GM19035 (cell line): Measurements from ENCODE around the gene ZMYM4.

Experiments
- ATAC-seq: cut with Tn5 transposase; IDR thresholded peaks from one replicate; pipeline ENCODE4 v1.9.1; 2021; ENCODE audit not compliant: unreplicated experiment

ZMYM4 gene

DNA sequence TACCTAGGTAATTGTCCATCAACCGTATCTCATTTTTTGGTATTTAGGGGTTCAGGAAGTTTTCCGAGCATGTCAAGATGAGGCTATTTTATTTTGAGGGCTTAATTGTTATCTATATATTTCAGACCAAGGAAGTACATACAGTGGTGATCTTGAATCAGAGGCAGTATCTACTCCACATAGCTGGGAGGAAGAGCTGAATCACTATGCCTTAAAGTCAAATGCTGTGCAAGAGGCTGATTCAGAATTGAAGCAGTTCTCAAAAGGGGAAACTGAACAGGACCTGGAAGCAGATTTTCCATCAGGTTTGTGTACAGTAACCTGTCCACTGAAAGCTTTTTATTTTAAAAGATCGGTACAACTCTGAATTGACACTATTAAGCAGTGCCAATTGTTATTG lies 130.2 kb downstream of the ZMYM4 start:
- ATAC-seq, result no peak

DNA sequence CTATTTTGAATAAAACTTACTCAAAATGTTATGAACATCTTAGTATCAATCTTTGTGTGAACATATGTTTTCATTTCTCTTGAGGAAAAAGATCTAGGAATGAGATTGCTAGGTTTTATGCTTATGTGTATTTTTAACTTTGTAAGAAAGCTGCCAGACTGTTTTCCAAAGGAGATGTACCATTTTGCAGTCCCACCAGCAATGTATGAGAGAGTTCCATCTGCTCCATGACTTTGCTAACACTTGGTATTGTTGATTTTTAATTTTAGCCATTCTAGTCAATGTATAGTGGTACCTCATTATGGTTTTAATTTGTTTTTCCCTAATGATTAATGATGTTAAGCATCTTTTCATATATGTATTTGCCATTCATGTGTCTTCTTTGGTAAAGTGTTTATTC lies 132.5 kb downstream of the ZMYM4 start:
- no peak for ATAC-seq

DNA sequence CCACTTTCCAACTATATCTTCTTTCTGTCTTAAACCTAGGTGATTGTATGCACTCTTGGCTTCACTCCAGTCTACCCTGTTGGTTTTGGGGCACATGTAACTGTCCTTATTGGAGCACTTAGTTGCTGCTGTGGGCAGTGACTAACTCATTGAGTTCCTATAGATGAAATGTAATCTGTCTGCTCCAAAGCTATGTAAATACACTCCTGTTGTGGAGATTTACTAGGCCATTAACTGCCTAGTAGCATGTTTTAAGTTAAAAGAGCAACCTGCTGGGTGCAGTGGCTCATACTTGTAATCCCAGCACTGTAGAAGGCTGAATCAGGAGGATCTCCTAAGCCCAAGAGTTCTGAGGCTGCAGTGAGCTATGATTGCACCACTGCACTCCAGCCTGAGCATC lies 137.6 kb downstream of the ZMYM4 start:
- ATAC-seq, result no peak

DNA sequence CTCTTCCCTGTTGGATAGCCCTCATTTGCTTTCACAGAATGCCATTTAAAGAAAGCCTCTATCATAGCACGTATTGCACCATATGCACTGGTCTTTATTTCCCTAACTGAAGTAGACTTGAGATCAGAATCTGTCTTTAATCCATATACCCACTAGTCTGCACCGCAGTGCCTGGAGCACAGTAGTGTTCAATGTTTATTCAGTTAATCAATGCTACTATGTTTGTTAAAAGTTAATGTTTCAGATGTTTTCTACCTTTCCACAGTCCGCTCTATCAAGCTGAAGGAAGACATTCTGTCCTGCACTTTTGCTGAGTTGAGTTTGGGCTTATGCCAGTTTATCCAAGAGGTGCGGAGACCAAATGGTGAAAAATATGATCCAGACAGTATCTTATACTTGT lies 139.2 kb downstream of the ZMYM4 start:
- no peak for ATAC-seq

DNA sequence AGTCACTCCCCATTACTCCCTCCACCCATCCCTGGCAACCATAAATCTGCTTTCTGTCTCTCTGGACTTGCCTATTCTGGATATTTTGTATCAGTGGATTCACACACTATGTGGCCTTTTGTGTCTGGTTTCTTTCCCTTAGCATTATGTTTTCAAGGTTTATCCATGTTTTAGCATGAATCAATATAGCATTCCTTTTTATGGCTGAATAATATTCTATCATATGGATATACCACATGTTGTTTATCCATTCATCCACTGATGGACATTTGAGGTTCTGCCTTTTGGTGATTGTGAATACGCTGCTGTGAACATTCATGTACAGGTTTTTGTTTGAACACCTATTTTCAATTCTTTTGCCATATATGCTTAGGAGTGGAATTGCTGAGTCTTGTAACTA lies 140.4 kb downstream of the ZMYM4 start:
- no peak for ATAC-seq

DNA sequence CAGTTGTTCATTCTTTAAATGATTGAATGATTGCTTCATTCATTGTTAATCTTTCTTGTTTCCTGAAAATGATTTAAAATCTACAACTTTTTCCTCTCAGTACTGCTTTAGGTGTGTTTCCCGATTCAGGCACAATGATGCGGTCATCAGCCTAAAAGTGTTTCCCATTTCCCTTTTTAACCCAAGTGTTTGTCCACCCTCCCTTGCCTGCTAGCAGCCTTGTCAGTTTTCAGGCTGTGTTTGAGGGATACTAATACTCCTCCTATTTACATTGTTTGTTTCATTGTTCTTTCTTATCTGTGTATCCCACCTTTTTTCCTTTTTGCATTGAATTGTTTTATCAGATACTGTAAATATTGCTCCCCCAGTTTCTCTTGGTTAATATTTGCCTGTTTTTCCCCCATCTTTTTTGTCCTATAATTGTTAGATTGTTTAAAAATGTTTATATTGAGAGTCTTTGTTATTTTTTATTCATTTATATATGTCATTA lies 157.6 kb downstream of the ZMYM4 start:
- ATAC-seq, result no peak

DNA sequence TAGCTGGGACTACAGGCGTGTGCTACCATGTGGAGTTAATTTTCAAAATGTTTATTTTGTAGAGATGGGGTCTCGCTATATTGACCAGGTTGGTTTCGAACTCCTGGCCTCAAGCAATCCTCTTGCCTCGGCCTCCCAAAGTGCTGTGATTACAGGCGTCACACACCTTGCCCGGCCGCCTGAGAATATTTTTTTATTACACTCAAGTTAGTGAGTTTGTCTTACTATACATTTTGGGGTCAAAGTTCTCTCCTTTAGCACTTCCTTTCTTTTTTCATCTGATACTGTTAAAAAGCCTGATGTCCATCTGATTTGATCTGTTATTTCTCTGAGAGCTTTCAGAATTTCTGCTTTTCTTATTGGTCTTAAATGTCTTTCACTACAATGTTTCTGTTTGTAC lies 159.9 kb downstream of the ZMYM4 start:
- no peak for ATAC-seq

DNA sequence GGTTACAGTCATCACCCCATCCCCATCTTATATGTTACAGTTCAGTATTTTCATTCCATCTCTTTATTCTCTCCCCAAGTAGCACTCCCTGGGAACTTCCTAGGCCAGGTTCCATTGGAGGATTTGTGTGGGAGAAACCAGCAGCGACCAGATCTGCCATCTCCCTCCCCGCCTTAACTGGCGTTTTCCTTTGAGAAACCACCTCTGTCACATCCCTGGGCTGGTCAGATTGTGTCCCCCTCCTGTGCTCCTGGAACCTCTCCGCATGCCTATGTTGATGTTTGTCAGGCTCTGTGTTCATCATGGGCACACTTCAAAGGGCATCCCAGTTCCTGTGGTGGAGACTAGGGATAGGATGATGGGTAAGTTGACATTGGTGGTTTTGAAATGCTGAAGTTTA lies 162.3 kb downstream of the ZMYM4 start:
- no peak for ATAC-seq

DNA sequence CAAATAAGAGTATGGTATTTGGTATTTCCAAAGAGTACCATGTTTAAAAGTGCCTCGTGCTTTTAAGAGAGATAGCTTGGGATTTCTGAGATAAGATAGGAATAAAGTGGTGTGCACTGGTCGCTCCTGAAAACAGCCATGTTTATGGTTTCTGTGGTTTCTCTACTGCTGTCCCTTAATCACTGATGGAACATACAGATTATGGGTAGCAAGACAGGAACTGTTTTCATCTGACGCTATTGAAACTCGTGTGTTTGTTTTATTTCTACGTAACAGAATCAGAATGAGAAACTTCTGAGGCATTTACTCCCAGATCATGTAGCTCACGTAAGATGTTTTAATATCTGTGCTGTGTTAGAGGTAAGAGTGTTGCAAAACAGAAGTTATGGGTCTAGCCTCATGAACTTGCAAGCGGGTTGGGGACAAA lies 162.7 kb downstream of the ZMYM4 start:
- ATAC-seq, result no peak

DNA sequence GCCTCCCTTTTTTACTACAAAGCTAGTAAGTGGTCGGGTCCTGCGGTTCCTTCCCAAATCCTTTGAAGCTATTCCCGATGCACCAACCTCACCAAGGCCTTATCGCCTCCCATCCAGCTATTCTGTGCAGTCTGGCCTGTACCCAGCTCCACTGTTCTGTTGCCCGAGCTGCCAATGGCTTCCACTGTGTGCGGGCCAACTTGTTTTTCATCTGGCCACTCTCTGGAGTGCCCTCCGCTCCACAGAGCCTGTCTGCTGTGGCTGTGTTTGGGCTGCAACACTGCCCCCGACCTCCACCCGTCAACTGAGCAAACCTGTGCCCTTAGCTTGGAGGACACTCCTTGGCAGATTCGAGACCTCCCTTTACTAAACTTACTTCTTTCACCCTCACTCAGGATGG lies 163.7 kb downstream of the ZMYM4 start:
- no peak for ATAC-seq

DNA sequence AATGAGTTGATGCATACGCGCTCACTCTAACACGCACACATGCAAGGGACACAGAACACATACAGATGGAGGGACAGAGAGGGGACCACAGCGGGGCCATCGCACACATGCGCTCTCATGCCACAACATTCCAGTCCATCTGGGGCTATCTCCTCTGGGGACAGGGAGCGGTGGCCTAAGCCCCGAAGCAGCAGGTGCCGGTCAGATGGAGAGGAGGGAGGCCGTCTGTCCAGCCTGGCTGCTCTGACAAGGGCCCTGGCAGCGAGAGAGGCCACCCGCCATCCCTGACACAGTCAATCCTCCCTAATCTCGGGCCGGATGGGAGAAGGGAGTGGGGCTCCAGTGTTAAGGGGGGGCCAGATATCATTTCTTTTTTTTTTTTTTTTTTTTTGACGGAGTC lies 165.2 kb downstream of the ZMYM4 start:
- no peak for ATAC-seq

DNA sequence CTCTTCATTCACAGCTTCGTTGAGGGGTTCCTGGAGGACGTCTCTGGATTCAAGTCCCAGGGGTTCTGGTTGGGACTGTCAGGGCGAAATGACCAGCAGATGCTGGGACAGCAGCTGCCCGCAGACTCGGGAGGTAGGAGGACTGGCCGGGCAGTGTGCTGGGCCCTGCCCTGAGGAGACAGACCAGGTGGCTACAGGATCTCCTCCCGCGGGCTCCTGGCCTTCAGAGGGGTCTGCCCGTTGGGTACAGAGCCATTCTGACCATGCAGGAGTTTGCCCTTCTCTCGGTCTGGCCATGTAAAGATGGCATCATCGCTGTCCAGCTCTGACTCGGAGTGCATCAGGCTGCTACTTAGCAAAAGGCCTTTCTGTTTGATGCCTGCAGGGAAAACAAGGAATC lies 166.2 kb downstream of the ZMYM4 start:
- no peak for ATAC-seq

DNA sequence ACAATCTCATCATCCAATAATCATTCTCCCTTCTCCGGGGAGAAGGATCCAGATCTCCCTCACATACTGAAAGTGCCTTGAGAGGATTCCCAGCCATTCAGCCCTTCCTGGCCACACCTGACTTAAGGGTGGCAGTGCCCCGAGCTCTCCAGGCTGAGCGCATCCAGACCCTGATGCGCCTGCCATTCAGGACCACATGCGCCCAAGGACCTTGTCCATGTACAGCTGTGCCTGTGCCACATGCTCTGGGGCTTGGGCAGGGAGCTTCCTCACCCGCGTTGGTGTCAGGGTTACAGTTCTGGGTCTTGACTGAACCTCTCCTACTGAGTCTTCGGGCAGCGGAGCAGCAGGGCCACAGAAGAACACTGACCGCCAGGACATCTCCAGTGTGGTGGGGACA lies 167.6 kb downstream of the ZMYM4 start:
- ATAC-seq, result no peak

DNA sequence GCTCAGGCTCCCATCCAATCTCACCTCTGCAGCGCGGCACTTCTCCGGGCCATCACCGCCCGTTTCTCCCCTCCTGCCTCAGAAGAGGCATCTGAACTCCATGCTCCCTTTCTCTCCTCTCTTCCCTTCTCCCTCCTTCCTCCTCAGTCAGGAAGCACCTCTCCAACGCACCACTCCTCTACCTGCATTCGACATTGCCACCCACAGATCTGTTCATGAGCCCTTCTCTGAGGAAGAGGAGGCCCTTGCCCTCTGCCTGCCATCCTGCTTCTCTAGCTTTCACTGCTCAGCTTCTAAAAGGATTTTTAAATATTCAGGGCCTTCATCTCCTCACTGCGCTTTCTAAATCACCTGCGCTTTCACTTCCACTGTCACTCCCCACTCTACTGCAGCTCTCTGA lies 168.7 kb downstream of the ZMYM4 start:
- ATAC-seq, result no peak

DNA sequence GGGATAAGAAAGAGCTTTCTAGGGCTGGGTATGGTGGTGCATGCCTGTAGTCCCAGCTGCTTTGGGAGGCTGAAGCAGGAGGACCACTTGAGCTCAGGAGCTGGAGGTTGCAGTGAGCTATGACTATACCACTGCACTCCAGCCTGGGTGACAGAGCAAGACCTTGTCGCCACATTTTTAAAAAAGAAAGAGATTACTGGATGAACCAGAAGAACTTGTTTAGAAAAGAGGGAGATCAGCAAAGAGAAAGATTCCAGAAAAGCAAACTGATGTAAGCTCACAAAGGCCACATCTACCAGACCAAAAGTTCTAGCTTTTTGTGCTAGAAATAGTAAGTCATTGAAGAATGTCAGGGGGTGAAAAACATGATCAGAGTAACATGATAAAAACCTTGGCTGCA lies 171.1 kb downstream of the ZMYM4 start:
- no peak for ATAC-seq

DNA sequence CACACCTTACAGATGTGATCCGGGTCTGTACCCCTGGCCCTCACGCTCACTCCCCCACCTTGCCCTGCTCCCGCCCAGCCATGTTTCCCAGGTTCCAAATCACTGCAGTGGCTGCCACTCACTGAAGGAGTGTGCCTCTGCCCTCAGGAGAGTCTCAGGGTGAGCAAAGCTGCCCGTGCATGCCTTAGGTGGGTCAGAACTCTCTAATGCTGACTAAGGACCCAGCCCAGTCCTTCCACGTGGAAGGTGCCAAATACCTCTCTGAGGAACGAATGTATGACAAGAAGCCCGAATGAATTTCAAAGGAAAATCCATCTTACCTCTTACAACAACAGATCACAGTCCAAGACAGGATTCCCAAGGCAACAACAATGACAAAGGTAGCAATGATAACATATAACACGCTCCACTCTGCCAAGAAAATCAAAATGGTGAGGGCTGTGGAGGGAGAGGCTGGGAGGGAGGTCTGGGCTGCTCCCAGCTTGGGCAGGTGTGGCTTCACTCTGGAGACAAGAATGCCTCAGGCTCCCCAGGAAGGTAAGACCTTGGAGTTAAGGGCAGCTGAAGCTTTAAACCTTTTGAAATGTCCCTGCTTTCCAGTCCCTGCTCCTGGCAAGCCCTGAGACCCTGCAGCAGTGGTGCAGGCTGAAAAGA lies 173.5 kb downstream of the ZMYM4 start:
- no peak for ATAC-seq

DNA sequence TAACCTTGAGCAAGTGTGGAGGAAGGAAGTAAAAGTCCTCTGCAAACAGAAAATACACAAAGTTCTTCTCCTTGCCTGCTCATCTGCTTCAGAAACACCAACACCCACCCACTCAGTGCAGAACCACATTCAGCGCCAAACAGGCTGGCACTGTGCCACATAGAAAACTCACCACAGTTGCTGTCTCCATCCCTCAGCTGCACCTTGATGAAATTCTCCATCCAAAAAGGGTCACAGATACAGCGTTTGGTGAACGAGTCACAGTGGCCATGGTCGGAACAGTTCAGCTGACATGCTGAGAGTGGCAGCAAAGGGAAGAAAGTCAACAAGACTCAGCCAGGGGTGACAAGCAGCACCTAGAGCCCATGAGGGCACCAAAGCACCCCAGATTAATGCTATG lies 174.2 kb downstream of the ZMYM4 start:
- no peak for ATAC-seq

DNA sequence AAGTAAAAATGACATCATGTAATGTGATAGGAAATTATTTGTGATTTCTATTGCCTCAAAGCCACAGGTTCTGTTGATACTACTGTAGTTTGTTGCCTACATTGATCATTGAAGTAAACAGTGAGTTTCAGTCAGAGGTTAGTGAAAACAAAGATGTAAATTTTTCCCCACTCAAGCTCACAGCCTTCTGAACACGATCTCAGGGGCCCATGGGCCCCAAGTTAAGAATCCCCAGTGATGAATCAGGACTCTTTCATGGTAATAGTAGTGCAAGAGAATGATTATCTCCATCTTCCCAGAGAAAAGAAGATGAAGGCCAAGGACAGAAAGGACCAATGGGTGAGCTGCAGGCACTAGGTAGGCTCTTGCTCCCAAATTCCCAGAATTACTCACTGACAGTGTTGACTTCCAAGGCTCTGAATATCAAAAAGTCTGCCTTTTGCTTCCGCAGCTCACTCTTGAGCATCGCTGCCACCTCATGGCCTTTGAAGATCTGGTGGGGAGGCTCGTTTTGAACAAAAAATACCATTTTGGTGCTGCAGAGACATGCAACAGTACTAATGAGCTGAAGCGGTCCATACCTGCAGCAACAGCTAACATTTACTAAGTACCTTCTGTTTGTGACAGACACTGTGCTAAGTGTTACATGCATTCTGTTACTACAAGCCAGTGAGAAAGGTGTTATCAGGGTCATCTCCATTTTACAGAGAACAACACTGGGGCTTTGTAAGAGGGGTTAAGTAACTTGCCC lies 175.4 kb downstream of the ZMYM4 start:
- ATAC-seq, result no peak

DNA sequence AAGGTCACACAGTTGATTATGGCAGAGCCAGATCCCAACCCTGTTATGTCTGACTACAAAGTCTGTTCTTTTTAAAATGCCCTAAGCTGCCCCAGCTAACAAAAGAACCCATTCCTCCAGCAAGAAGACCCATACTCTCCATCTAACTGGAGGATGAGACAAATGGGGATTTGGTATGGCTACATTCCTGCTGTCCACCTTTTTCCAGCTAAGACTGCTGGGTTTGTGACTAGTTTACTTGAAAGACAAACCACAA lies 175.9 kb downstream of the ZMYM4 start:
- ATAC-seq, result no peak

DNA sequence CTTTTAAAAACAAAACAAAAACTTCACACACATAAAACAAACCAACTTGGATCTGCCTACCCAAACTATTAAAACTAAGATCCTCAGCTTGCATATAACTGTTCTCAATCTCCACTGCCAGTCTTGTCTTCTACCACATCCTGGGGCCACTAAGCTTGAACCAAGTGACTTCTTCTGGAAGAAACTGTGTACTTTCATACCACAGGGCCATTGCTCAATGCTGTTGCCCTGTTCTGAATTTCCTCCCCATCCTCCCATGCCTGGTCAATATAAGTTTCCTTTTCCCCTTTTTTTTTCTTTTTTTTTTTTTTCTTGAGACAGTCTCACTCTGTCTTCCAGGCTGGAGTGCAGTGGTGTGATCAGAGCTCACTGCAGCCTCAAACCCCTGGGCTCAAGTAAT lies 178.8 kb downstream of the ZMYM4 start:
- no peak for ATAC-seq

DNA sequence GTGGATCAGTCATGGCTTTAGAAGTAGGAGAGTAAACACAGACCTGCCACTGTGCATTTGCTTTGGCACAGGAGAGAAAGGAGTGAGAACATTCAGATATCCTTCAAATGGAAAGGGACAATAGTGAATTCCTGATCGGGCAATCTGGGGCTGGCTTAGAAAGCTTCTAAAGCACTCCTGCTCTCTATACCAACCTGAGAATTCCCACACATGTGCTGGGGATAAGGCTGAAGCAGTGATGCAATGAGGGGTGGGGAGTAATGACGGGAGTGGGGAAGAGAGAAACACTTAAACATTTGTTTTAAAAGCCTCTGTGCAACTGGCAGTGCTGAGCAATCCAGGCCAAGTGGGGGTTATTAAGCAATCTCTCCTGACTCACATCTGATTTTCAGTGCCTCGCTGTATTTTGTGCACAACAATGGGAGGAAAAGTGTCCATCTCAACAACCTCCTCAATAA lies 179.9 kb downstream of the ZMYM4 start:
- ATAC-seq, result no peak

DNA sequence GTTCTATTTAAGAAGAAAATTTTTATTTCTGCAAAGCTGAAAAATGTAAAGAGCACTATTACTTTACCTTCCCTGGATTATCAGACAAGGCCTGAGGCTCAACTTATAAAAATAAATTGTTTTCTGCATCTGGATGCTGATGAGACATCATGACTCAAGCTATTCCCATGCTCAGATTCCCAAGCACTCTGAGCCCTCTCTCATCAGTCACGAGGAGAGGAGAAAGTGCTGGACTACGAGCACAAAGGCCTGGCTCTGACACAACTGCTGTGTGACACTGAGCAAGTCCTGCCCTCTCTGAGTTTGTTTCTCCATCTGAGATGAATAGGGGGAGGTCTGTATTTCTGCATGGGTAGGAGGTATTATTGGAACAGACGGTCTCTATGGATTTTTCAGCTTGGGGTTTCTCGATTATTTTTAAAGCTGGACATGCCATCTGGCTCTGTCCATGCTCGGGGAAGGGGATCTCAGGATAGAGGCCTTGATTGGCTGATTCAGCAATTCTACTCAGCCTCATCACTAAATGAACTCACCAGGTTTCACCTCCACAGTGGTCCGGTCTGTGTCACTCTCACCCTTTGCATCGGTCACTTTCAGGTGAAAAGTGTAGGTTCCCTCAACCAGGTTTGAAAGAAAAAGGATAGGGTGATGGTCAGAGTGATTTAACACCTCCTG lies 181.0 kb downstream of the ZMYM4 start:
- ATAC-seq, result no peak
